NCI-H524 (cell line): Measurements from ENCODE around the gene CCDC63.
"Not testable (repeated sequence)": the region's sequence is repeated elsewhere in the genome, so short reads cannot be mapped to it uniquely, and the experiment has no call there.

Experiments
- DNase-seq, 2 experiments: peaks; one replicate each; lab custom pipeline; 2025; lab: John Stamatoyannopoulos, UW

The CCDC63 gene

GRCh38 chr12:110923192-110923591 lies 76.4 kb downstream of the CCDC63 start:
- no peak for DNase-seq

GRCh38 chr12:110923692-110924334 lies 77.0 kb downstream of the CCDC63 start:
- no peak for DNase-seq

GRCh38 chr12:110927546-110927945 lies 80.8 kb downstream of the CCDC63 start:
- DNase-seq: no peak

GRCh38 chr12:110928700-110929099 lies 81.9 kb downstream of the CCDC63 start:
- no peak for DNase-seq

GRCh38 chr12:110929818-110930217 lies 83.0 kb downstream of the CCDC63 start:
- no peak for DNase-seq

GRCh38 chr12:110930348-110931314 lies 83.8 kb downstream of the CCDC63 start:
- DNase-seq: no peak

GRCh38 chr12:110931315-110931728 lies 84.5 kb downstream of the CCDC63 start:
- peak; percentile 10 to 18 for DNase-seq

- DNase-seq: peak in 1 of 2 experiments; percentile 17
Observed at GRCh38 chr12:110932046-110932445, 85.3 kb downstream of the CCDC63 start.

GRCh38 chr12:110933326-110933974 lies 86.7 kb downstream of the CCDC63 start:
- DNase-seq: no peak

- DNase-seq: no peak
Observed at GRCh38 chr12:110934093-110934852, 87.5 kb downstream of the CCDC63 start.

- DNase-seq: no peak
Observed at GRCh38 chr12:110935588-110935987, 88.8 kb downstream of the CCDC63 start.

- no peak for DNase-seq
Observed at GRCh38 chr12:110936367-110937103, 89.7 kb downstream of the CCDC63 start.

GRCh38 chr12:110937104-110937641 lies 90.4 kb downstream of the CCDC63 start:
- DNase-seq: peak; percentile 18 to 58

GRCh38 chr12:110940296-110940695 lies 93.5 kb downstream of the CCDC63 start:
- DNase-seq: no peak

GRCh38 chr12:110940933-110941332 lies 94.1 kb downstream of the CCDC63 start:
- peak; percentile 13 to 61 for DNase-seq

- no peak for DNase-seq
Observed at GRCh38 chr12:110941391-110941790, 94.6 kb downstream of the CCDC63 start.

- DNase-seq: no peak
Observed at GRCh38 chr12:110943373-110943772, 96.6 kb downstream of the CCDC63 start.

- DNase-seq: no peak
Observed at GRCh38 chr12:110948041-110948440, 101.3 kb downstream of the CCDC63 start.

GRCh38 chr12:110950466-110950865 lies 103.7 kb downstream of the CCDC63 start:
- DNase-seq: not testable (repeated sequence)

- DNase-seq: not testable (repeated sequence)
Observed at GRCh38 chr12:110950867-110951266, 104.1 kb downstream of the CCDC63 start.
